ENCODE data around the gene CLNK. TPM values are rescaled to one million over a fixed set of nuclear protein-coding genes. Genes with fewer than 3 reads are reported as not detected.

CLNK gene
- total RNA-seq, 1 donor from 2014 or later = not detected

DNA sequence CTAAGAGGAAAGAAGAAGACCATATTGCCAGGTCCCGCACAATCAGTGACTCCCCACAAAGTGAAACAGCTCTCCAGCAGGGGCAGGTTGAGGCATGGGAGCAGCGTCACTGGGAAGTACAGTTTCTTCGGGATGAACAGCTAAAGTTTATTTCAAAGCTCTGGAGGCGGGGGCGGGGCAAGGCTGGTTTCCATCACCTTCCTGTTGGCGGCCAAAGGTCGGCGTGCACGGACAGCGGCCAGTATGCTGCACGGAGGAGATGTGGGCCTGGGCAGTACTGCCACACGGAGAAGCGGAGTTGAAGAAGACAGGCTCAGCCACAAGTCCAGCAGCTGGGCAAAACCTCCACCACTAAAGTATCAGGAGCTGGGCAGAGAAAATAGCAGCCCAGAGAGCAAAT lies 226.4 kb downstream of the CLNK start:
- peak in 1 of 2 donors; percentile 47 for DNase-seq (ENCODE audit: low read depth in 2 of 2)

DNA sequence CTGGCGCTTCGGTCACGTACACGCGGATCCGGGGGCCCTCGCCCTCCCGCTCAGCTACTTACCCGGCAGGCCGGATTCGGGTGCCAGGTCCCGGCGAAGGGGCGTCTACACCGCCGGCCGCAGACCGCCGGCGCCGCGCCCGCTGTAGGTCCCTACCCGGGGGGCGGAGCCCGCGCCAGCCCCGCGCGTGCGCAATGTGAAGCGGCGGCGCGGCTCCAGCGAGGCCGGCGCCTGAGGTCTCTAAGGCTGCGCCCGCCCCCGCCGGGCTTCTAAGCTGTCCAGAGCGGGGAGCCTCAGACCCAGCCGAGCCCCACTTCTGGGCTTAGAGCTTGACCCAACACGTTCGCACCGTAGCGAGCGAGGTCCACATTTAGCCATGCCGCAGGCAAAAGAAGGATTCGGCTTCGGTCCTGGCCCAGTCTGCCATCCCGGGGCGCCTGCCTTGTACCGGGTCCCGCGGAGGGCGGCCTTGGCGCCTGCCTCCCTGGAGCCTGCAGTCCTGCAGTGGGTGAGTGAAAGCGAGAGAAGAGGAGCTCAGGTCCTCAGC lies 227.2 kb downstream of the CLNK start, which contains the start of gene ZNF518B:
Gene ZNF518B, minus strand, starts transcription at position 172 of the 547 bp plus-strand sequence. CDS start 11,098 bp downstream, outside the sequence.
- DNase-seq (ENCODE audit: low read depth in 2 of 2) = peak; percentile 18 to 72

DNA sequence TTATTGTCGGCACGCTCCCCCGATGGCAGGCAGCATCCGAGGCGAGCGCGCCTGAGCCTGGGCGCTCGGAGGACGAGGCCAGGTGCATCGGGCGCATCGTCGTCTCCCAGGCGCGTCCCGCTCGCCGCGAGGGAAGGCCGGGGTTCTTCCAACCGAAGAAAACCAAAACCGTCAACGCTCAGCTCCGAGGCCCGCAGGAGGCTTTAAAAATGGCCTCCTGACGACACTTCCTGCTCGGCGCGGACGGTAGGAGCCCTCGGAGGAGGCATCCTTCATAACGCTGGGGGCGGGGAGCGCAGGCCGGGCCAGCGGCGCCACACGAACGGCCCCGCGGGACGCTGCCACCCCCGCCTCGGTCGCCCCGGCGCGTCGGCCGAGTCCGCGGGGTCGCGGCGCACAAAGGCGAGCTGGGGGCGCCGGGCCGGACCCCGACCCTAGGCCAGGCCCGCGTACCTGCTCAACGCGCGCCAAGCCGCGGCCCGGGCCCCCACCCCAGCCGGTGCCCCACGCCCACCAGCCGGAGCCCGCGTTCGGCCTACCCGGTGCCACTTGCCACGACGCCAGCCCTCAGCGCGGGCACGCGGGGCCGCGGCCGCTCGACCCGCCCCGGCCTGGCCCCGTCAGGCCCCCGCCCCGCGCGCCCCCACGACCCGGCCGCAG lies 227.8 kb downstream of the CLNK start:
- peak; percentile 4 to 64 for DNase-seq (ENCODE audit: low read depth in 2 of 2)

DNA sequence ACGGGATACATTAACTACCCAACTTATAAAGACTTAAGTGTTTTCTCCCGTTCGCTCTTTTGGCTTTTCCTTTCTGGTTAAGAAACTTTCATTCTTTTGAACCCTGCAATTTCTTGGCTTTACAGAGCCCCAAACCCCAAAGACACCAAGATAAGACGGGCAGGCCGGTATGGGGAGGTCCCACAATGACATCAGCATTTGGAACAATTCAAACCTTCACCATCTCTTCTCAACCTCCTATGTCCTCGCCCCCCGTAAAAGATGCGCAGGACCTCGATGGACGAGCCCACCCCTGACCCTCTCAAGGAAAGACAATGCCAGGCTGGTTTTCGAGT lies 228.3 kb downstream of the CLNK start:
- no peak for DNase-seq (ENCODE audit: low read depth in 2 of 2)

DNA sequence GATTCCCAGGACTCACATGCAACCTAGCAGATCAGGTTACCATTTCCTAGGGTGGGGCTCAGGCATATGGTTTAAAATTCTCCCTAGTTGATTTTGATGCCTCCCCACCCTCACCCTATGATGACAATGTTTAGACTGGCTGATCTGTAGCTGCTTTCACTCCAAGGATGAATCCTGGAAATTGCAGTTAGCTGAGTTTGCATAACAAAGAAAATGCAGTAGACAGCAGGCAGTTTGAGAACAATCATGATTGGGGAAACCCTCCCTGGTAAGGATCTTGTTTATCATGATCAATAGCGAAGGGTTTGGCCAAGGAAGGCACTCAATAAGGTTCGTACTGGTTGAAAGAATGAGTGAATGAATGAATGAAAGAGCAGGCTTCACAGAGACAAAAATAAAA lies 229.4 kb downstream of the CLNK start:
- no peak for DNase-seq (ENCODE audit: low read depth in 2 of 2)

DNA sequence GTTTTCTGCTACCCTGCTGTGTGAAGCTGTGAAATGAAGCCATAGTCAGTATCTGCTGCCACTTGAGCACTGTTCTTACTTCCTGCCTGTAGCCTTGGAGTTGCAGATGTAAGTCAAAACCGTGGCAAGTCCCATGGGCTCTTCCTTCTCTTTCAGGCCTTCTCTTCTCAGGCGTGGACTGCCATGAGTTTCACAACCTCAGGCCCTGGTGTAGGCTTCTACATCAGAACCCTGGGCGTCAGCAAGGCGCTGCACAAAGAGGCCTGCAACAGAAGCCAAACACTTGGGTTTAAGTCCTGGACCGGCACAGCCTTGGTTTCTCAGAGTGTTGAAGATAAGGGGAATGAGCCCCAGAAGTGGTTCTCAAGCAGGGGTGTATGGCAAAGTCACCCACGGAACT lies 229.8 kb downstream of the CLNK start:
- no peak for DNase-seq (ENCODE audit: low read depth in 2 of 2)

DNA sequence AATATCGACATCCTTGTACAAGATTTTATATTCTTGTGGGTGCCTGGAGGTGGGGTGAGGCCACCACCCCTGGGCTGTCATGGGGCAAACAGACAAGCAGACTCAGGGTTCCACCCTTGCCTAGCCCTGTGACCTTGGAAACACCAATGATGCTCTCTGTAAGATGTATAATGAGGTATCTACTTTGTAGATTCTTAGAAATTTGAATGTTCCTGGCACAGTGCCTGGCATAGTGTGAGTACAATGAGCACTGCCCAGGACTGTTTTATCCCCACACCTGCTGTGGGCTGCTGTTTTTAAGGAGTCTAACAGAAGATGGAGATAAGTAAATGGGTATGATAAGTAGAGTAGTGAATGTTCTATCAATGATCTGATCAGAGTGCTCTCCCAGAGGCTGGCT lies 230.4 kb downstream of the CLNK start:
- no peak for DNase-seq (ENCODE audit: low read depth in 2 of 2)

DNA sequence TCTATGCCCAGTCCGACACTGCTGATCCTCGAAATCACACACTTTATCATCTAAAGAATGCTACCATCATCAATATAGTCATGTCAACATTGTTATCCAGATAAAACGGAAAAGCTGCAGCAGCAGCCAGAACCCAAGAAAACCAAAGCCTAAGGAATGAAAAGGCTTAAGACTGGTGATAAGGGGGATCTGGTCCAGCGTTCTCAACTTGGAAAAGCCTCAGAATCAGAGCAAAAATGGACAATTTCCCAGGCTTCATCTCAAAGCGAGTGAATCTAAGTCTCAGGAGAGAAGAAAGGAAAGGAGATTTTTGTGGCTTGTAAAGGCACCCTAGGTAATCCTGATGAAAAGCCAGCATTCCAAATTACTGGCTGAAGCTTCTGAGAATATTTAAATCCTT lies 235.6 kb downstream of the CLNK start:
- no peak for DNase-seq (ENCODE audit: low read depth in 2 of 2)

DNA sequence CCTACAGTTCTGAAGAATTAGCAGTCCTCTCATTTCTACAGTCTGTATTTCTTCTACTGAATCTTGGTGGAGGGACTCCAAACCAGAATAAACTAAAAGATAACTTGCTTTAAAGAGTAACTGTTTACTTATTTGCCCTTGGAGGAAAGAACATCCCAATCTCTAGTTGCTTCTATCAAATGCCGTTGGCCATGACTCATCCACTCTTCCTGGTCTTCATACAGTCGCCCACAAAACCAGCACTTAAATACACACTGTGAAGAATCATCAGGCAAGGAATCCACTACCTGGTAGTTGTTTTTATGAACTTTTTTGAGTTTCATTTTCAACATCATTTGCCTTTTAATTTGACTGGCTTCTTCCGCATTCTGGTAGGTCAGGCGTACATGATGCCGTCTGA lies 241.6 kb downstream of the CLNK start:
- peak in 1 of 2 donors; percentile 8 for DNase-seq (ENCODE audit: low read depth in 2 of 2)

DNA sequence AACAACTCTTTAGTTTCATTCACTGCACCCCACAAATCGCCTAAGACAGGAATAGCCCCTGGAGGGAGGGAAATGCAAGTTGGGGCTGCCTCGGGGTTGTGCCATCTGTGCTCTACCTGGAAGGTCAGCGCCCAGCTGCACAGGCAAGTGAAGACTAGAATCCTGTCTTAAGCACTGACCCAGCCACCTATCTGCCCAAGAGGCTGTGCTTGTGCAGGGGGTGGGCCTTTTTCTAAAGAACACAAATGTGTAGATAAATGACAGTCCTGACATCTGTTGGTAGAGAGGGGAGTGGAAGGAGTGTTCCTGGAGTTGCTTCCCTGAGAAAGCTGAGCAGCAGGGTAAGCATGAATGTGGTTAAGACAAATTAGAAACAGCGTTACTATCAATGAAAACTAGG lies 243.1 kb downstream of the CLNK start:
- DNase-seq (ENCODE audit: low read depth in 2 of 2) = no peak

DNA sequence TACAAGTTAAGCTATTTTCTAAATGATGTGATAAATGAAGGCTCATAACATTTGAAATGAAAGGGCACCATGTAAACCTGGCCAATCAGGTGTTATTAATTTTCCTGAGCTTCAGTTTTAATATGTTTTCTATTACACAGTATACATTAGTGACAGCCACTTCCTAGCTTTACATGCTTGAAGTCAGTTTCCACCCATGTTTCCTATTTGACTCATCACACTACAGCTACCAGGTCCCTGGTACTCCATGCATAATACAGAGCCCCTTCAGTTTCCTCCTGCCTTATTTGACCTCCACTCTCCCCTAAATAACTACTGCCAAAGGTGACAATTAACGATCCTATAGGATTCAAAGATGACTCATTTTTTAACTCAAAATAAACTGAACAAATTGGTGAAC lies 245.6 kb downstream of the CLNK start:
- no peak for DNase-seq (ENCODE audit: low read depth in 2 of 2)

DNA sequence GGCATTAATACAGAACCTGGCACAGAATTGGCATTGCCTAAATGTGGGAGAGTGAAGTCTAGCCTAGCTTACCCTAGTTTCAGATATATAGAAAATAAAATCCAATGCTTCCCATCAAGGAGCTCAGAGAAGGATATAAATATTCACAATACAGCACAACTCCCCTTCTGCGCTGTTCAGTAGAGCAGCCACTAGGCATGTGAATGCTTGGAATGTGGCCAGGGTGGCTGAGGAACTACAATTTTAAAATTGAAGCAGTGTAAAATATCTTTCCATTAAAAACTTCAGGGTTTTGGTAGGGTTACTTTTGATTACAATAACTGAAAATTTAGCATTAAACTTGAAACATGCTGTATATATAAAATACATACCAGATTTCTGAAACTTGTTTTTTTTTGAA lies 246.8 kb downstream of the CLNK start:
- DNase-seq (ENCODE audit: low read depth in 2 of 2) = no peak

Other genes starting within 250 kb of the CLNK start
- gene ZNF518B, start 227.3 kb downstream of the CLNK start, total RNA-seq = 16.3 and 17.4 TPM in 2 replicates

Data from dermis microvascular lymphatic vessel endothelial cell (primary cell).